M059J (cell line): Measurements from ENCODE around the gene PDE4D. TPM values are rescaled to one million over a fixed set of nuclear protein-coding genes. Genes with fewer than 3 reads are reported as not detected.
A peak's percentile ranks its signal among the peaks of the same experiment; 100 is the strongest.
"Not testable (repeated sequence)": the region's sequence is repeated elsewhere in the genome, so short reads cannot be mapped to it uniquely, and the experiment has no call there.

Experiments used
- DNase-seq: peaks from one replicate; pipeline ENCODE4 v3.0.0-alpha.2; 2012; ENCODE audit warnings: low read depth
- total RNA-seq: library from RNA; depleted of rRNA; stranded (reverse); fragments of >200 nt; shearing (Covaris generic); gene quantifications from 2 replicates; pipeline ENCODE4 v1.2.3, GENCODE V29; 2014

PDE4D gene
- total RNA-seq, 1 experiment from 2014 or later: 14.9 TPM

GRCh38 chr5:59471463-59471862 is 422.1 kb downstream of the PDE4D start:
- no peak for DNase-seq

DNA sequence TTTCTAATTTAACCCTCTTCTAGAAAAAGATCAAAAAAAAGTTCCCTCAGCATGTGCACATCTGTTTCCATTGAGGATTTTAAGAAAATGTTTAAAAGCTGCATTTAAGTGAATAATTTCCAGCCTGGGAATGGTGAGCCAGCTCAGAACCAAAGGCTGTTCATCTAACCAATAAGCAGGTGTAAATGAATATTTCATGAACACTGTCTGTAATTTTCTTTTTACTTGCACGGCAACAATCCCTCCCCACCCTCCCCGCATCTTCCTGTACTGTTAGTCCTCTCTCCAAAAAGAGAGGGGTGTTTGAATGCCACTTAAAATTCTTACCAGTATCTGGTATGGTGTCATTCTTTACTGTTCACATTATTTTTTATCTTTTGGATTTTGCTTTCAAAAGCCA is 425.6 kb downstream of the PDE4D start:
- no peak for DNase-seq

- no peak for DNase-seq
Observed at GRCh38 chr5:59466271-59466670, 427.3 kb downstream of the PDE4D start.

- no peak for DNase-seq
Observed at GRCh38 chr5:59464969-59465368, 428.6 kb downstream of the PDE4D start.

DNA sequence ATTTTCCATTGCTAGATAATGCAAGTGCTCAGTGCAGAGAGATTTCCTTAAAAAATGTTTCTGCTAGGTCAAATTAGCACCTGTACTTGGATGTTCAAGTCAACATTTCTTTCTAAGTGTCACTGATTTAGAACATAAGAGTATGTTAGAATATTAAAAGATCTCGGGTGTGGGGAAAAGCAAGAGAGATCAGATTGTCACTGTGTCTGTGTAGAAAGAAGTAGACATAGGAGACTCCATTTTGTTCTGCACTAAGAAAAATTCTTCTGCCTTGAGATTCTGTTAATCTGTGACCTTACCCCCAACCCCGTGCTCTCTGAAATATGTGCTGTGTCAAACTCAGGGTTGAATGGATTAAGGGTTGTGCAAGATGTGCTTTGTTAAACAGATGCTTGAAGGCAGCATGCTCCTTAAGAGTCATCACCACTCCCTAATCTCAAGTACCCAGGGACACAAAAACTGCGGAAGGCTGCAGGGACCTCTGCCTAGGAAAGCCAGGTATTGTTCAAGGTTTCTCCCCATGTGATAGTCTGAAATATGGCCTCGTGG is 429.8 kb downstream of the PDE4D start:
- DNase-seq: not testable (repeated sequence)

GRCh38 chr5:59462956-59463355 is 430.6 kb downstream of the PDE4D start:
- DNase-seq: no peak

GRCh38 chr5:59460368-59461153 is 433.0 kb downstream of the PDE4D start:
- DNase-seq: no peak

DNA sequence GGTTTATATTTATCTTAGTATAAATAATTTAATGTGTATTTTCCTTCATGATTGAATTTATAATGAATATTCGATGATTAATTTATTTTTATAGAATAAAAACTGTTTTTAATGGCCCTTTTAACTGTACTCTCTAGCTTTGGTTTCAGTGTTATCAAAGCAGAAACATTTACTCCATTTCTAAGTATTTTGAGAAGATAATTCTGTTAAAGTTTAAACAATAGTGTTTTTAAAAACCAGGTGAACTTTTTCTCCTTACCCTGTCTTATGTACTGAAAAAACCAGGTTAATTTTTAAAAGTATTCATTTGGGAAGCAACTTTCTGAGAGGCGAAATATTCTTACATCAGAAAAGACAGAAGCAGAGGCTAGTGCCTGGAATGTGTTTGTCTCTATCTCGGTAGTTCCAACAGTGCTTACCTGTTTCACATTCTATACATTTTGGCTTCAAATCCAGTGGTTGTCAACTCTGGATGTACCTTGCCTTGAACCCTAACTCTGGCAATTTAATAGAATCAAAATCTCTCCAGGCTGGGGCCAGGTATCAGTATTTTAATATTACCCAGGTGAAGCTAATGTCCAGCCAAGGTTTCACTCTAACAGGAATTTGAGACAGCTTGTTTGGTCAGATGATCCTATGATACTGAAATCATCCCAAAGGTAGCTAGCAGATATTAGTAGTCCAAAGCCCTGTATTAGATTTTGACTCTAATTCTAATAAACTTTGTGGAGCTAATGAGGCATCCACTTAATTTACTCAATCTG is 434.4 kb downstream of the PDE4D start:
- no peak for DNase-seq

DNA sequence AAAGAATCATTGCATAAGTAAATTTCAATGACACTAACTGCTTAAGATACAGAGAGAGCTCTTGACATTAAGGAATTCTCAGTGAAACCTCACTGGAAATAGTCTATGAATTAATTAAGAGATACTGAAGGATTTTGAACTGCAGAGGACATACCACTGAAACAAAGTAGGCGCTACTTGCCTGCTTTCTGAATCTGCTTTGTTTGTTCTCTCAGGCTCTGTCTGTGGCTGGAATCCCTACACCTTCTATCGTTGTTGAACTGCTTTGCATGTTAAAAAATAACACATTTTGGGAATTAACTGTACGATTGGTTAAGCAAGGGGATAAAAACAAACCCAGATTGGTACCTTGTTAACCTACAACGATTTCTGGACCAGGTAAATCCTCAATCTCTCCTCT is 435.2 kb downstream of the PDE4D start:
- no peak for DNase-seq

DNA sequence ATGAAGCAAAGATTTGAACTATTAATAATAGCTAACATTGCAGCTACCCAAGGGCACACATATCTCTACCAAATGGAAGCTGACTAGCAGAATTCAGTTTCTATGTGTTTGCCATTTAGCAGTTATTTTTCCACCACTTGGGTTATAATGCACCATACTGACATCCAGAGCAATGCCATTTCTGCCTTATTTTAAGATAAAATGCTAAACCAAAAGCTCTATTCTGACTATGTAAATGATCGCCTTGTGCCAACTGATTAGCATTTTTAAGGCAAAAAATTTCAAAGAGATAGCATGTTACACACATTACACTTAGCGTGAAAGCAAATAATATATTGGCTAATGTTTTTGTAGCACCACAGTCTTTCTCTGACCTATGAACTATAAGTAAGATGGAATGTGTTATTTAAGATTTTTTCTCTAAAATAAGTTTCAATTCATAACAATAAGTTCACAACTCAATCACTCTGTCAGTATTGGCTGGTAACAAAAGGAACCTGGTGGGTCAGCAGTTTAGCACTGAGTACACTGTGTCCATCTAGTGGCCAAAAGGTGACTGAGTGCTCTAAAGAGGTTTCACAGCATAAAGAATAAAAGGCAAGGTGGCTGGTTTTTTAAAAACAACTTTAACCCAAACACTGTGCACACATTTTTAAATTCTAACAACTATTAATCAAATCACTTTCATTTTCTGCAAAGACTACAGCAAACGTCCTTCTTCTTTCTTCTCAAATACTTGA is 443.5 kb downstream of the PDE4D start:
- no peak for DNase-seq

DNA sequence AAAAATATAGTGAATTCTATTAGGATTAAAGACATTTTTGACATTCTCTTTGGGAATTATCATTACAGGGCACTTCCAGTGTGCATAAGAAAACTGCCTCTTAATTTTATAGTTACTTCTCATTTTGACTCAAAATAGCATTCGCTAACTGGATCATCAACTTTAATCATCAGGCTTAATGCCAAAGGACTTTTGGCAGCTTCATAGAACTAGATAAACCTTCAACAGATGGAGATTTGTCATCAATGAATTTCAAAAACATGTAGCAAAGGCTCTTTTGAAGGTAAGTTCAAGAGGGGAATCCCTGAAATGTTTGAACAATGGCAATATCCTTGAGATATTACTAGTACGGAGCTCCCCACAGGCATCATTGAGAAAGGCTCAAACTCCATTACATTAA is 447.2 kb downstream of the PDE4D start:
- DNase-seq: peak; percentile 2

GRCh38 chr5:59445741-59446140 is 447.8 kb downstream of the PDE4D start:
- DNase-seq: peak; percentile 17

GRCh38 chr5:59439303-59439702 is 454.2 kb downstream of the PDE4D start:
- no peak for DNase-seq

- no peak for DNase-seq
Observed at GRCh38 chr5:59437176-59437575, 456.4 kb downstream of the PDE4D start.

DNA sequence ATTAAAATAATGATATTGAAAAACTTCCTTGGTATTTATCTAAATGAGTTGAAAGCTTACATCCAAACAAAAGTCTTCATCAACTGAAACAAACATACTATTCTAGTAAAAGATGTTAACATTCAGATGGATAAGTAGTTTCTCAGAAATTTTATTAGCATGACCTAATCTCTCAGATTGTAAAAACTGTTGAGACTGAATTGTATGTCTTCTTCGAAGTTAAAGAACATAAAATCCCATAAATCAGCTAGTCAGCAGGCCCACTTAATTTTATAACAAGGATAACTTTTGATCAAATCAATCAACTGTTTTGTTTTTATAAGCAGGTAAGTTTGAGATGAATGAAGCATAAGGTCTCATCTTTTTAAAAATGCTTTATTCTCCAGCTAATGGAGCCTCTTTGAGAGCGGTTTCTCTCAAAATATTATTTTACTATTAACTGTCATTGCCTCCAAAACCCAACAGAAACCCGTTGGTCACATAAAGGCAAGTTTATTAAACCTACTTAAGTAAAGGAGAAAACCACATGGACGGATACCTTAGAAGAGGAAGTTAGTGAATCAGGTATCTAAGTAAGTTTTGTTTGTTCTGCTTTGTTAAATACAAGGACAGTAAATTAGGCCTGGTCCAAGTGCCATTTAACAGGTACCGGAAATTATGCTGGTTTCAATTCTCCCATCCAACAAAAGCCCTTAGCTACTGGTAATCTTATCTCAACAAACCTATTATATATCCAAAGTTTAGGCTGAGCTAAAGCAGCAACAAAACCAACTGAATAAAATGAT is 457.0 kb downstream of the PDE4D start:
- no peak for DNase-seq

GRCh38 chr5:59433174-59433573 is 460.4 kb downstream of the PDE4D start:
- no peak for DNase-seq

DNA sequence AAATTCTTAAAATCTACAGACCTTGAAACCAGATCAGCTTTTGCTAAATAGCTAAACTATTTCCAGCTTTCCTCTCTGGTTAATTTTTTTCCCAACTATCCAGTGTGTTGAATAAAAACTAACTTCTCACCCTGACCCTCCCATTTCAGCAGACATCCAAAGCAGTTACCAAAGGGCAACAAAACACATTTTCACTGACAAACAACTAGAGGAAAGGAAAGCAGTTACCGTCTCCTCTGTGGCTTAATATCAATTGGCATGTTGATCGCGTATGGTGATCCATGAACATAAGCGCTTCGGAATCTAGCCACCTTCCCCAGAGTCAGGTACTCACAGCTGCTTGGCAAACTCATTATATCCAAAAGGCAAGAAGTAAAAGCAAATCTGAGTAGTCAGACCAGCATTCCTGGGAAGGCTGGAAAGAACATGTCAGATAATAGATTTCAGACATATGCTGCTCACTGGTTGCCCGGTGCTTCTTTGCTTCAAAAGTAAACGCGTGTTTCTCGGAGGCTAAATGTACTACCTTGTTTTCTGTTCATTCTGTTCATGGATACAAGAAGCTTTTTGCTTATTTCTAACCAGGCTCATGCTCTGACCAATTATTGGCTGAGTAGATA is 463.4 kb downstream of the PDE4D start:
- no peak for DNase-seq

DNA sequence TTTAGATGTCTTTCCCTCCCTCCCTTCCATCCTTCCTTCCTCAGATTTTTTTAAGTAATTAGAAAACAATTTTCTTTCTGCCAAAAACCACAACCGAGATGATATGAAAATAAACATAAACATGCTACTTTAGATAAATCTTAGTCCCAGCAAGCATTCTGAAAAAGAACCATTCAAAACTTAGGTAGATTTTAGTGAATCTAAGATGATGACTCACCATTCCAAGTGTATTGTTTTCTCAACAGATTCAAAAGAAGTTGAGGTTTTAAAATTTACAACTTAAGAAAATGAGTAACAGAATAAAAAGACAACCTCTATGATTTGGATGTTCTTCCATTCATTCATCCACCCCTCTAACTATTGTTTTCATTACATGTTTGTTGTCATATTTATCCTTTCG is 465.1 kb downstream of the PDE4D start:
- peak; percentile 58 for DNase-seq

DNA sequence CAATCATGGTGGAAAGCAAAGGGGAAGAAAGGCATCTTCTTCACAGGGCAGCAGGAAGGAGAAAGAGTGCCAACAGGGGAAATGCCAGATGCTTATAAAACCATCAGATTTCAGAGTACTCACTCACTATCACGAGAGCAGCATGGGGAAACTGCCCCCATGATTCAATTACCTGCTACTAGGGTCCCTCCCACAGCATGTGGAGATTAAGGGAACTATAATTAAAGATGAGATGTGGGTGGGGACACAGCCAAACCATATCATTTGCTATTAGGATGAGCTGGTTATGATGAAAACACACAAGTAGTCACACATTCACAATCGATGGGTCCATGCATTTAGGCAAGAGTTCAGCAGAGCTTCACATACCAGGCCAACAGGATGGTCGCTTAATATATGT is 469.0 kb downstream of the PDE4D start:
- no peak for DNase-seq

DNA sequence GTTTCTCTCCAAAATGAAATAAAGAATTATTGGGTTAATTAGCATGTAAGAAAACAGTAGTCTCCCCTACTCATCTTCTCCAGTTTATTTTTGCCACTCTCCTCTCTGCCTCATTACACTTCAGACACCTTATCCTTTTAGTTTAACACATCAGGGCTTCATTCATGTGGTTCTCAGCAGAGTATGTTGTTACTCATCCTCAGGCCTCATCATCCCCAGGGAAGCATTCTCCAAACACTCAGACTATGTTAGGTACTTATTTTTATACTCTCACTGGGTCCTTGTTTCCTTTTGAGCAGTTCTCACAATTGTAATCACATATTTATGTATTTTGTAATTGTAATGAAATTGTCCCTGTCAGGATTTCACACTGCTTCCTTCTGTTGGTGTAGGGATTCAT is 470.5 kb downstream of the PDE4D start:
- peak; percentile 5 for DNase-seq
